ENCODE results near the gene GIPC1. TPM values are rescaled to one million over a fixed set of nuclear protein-coding genes. Genes with fewer than 3 reads are reported as not detected.

GIPC1 gene
- total RNA-seq, 1 donor from 2014 or later: 107 TPM

DNA sequence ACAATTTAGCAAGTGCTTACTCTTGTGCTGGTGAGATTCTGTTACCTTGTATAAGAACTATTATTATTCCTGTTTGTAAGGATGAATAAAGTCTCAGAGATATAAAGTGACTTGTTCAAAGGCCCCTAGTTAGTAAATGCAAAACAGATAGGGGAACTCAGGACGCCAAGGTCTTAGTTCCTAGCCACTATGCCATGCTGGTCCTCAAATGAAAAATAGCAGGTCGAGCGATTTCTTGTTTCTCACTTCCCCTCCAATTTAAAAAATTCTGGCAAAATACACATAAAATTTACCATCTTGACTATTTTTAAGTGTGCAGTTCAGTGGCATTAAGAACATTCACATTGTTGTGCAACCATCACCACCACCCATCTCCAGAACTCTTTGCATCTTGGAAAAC lies 34.6 kb upstream of the GIPC1 start:
- H3K27me3 Mint-ChIP-seq (ENCODE audit: low read depth): no peaks in the 10 kb centered on the region
- DNase-seq (ENCODE audit: low spot score): no peak
- peak overlapping the region; percentile 96 for H3K4me3 Mint-ChIP-seq (ENCODE audit: unreplicated experiment)
- TF ChIP-seq CTCF (IDR thresholded peaks at IDR 0.05): no peak
- H3K9me3 Mint-ChIP-seq (ENCODE audit: low read depth): no peaks in the 10 kb centered on the region
- peak overlapping the region; percentile 2 for H3K27ac Mint-ChIP-seq (ENCODE audit: unreplicated experiment)
- H3K36me3 Mint-ChIP-seq (ENCODE audit: low read depth): no peaks in the 10 kb centered on the region
- H3K4me1 Mint-ChIP-seq (ENCODE audit: low read depth): peaks cover 16% of the 10 kb centered on the region

GRCh38 chr19:14530005-14530348 lies 34.0 kb upstream of the GIPC1 start:
- Mint-ChIP-seq H3K9me3 (ENCODE audit: low read depth) (no peaks in the 10 kb centered on the region), H3K4me1 (ENCODE audit: low read depth) (peaks cover 16% of the 10 kb centered on the region), H3K4me3 (ENCODE audit: unreplicated experiment) (peak overlapping the region; percentile 96), H3K27me3 (ENCODE audit: low read depth) (no peaks in the 10 kb centered on the region), H3K27ac (ENCODE audit: unreplicated experiment) (peak overlapping the region; percentile 94), H3K36me3 (ENCODE audit: low read depth) (no peaks in the 10 kb centered on the region)
- no peak for DNase-seq (ENCODE audit: low spot score)
- TF ChIP-seq CTCF (IDR thresholded peaks at IDR 0.05): no peak

- TF ChIP-seq CTCF (IDR thresholded peaks at IDR 0.05): peak; percentile 23
- peak within 1 kb of the TSS; percentile 94 for H3K27ac Mint-ChIP-seq (ENCODE audit: unreplicated experiment)
- H3K4me1 Mint-ChIP-seq (ENCODE audit: low read depth): peaks cover 16% of the 10 kb centered on the region
- no peaks in the 10 kb centered on the region for H3K27me3 Mint-ChIP-seq (ENCODE audit: low read depth)
- peak within 1 kb of the TSS; percentile 96 for H3K4me3 Mint-ChIP-seq (ENCODE audit: unreplicated experiment)
- DNase-seq (ENCODE audit: low spot score): peak; percentile 100
- no peaks in the 10 kb centered on the region for H3K36me3 Mint-ChIP-seq (ENCODE audit: low read depth)
- H3K9me3 Mint-ChIP-seq (ENCODE audit: low read depth): no peaks in the 10 kb centered on the region
Observed at GRCh38 chr19:14529254-14530004, 33.5 kb upstream of the GIPC1 start, which contains the start of gene TECR. Gene TECR (plus strand): TSS chr19:14529594. CDS start chr19:14529697, 103 bp downstream.

GRCh38 chr19:14528419-14529253 lies 32.7 kb upstream of the GIPC1 start:
- Mint-ChIP-seq H3K27me3 (ENCODE audit: low read depth) (no peaks in the 10 kb centered on the region), H3K36me3 (ENCODE audit: low read depth) (no peaks in the 10 kb centered on the region), H3K27ac (ENCODE audit: unreplicated experiment) (peak overlapping the region; percentile 90), H3K4me3 (ENCODE audit: unreplicated experiment) (peak overlapping the region; percentile 96), H3K9me3 (ENCODE audit: low read depth) (no peaks in the 10 kb centered on the region), H3K4me1 (ENCODE audit: low read depth) (peaks cover 16% of the 10 kb centered on the region)
- DNase-seq (ENCODE audit: low spot score): no peak
- TF ChIP-seq CTCF (IDR thresholded peaks at IDR 0.05): no peak

GRCh38 chr19:14526423-14526822 lies 30.5 kb upstream of the GIPC1 start:
- H3K4me3 Mint-ChIP-seq (ENCODE audit: unreplicated experiment): no peak overlapping the region
- no peaks in the 10 kb centered on the region for H3K36me3 Mint-ChIP-seq (ENCODE audit: low read depth)
- no peaks in the 10 kb centered on the region for H3K27me3 Mint-ChIP-seq (ENCODE audit: low read depth)
- peaks cover 16% of the 10 kb centered on the region for H3K4me1 Mint-ChIP-seq (ENCODE audit: low read depth)
- no peak for DNase-seq (ENCODE audit: low spot score)
- TF ChIP-seq CTCF (IDR thresholded peaks at IDR 0.05): no peak
- no peak overlapping the region for H3K27ac Mint-ChIP-seq (ENCODE audit: unreplicated experiment)
- no peaks in the 10 kb centered on the region for H3K9me3 Mint-ChIP-seq (ENCODE audit: low read depth)

Measured in chondrocyte (in vitro differentiated cells).